NK-92 (cell line): ENCODE results near the gene UBAC2.

Source experiments
- DNase-seq: peaks from one replicate; lab custom pipeline; 2025; ENCODE audit not compliant: unreplicated experiment; lab: John Stamatoyannopoulos, UW

UBAC2 gene

DNA sequence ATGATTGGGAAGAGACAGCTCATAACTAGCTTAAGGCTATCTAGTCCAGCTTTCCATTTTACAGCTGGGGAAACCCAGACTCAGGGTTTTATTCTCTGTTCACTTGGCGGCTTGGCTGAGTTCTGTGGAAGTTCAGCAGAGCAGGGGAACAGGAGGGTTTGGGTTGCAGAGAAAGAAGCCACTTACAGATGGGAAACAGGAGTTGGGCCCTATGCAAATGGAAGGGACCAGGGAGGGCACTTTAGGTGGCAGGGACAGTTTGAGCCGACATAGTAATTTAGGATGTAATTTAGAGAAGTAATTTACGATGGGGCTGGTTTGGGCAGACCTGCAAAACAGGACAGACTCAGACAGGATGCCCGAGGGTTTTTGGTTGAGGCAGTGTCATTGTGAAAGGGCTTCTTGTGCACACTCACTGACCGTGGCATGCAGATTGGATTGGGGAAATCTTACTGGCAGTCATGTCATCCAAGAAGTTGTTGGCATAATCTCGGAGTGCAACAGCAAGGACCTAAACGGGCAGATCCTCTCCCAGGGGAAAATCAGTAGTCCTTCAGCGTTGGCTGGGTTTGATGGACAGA lies 153.8 kb downstream of the UBAC2 start:
- no peak for DNase-seq

DNA sequence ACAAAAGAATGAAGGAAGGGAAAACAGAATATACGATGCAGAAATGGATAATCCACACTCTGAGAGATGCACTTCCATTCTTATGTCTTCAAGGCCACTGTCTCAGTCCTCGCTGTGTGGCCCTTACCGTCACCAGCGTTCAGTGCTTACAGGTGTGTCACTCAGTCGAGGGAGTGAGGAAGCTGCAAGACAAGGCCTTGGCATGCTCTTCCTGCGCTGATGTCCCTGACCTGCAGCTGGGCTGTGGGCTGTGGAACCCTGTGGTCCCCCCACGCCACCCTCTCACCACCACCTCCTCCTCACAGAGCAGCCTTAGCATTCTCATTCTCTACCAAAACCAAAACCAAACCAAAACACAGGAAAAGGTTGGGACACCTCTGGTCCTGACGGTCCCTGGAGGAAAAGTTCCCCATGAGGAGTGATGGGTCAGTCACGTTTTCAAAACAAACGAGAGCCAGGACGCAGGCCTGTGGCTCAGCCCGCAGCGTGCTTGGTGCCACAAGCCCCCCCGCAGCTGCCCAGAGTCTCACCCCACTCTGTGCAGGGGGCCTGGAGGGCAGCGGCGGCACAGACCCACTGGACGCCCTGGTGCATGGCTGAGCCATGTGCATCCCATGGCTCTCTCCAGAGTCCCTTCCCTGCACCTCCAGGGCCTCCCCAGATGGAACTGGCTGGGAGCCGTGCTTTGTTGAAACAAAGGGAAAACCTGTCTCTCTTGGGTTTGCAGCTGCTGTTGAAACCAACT lies 154.8 kb downstream of the UBAC2 start:
- no peak for DNase-seq

DNA sequence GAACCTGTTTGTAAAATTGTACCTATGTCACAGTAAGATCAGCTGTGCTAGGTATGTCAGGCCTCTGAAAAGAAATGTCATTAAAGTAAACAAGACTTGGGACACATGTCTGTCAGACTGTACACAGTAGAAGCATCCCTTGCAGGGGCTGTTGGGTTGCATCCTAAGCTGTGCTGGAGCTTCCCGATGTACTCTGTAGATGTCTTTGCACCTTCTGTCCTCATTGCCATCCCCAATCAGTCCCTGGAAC lies 155.3 kb downstream of the UBAC2 start:
- no peak for DNase-seq

DNA sequence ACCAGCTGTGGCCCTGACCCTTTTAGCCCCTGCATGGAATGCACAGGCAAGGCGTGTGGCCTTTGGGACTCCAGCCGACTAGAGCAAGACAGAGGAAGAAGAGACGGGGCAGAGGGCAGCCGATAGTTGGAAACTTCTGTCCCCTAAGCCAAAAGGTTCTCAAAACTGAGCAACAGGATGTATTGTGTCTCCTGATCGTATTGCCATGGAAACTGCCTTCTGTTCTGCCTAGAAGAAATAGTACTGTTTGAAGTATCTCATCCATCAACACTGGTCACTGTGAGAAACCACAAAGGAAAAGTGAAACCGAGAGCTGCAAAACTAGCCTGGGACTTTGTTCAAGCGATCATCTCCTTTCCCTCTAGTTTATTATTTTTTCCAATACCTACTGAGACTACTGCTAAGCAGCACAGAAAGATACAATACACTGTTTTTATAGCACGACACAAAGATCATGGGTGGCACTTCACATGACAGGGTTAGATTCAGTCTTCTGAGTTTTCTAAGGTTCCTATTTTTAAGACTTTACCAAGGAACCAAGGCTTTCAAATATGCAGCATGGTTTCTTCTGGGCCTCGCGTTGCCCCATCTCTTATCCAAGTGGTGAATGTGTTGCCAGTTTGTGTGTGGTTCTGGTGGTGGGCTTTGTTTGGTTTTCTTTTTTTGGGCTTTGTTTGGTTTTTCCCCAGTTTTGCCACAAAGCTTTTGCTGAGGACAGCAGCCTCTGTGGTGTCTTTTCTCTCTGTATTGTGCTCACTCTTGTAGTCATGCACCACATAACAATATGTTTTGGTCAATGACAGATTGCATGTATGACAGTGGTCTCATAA lies 155.8 kb downstream of the UBAC2 start:
- DNase-seq = no peak

- DNase-seq = no peak
These were observed 156.5 kb downstream of the UBAC2 start for GRCh38 chr13:99357131-99357596.

DNA sequence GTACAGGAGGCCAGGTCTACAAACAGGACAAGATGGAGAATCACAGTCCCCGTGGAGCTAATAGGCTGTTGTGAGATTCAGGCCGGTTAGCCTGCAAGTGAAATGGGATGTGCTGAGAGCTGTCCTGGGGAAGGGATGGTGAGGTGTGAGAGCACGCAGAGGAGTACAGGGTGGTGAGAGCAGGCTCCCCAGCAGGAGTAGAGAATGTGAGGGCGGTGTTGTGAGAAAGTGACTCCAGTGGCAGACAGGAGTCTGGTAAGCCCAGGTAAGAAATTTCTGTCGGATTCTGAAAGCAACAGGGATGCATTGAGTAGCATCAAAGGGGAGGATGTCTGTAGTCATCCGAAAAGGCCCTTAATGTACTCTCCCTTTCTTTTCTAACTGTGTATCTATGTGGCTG lies 157.3 kb downstream of the UBAC2 start:
- no peak for DNase-seq

GRCh38 chr13:99359528-99359927 lies 158.9 kb downstream of the UBAC2 start:
- no peak for DNase-seq

GRCh38 chr13:99360696-99361095 lies 160.0 kb downstream of the UBAC2 start:
- no peak for DNase-seq

DNA sequence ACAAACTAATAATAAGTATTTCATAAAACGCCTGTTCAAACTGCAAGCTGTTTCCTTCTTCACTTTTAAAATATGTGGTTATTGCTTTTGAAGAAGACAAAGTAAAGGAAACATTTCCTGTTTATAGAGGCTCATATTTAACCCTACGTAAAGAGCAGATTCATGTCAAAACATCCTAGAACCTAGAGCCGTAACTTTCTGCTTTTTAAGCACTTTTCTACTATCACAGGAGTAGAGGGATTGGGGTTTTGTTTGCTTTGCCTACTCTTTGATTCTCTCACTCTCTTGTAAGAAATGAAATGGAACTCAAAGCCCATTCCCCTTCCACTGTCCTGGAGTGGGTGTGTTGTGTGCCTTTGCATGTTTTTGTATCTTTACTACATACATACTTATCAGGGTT lies 160.5 kb downstream of the UBAC2 start:
- no peak for DNase-seq

- no peak for DNase-seq
These were observed 161.7 kb downstream of the UBAC2 start for GRCh38 chr13:99362362-99362761.

- no peak for DNase-seq
These were observed 162.7 kb downstream of the UBAC2 start for GRCh38 chr13:99363391-99363790.

- no peak for DNase-seq
These were observed 163.3 kb downstream of the UBAC2 start for GRCh38 chr13:99363949-99364348.

GRCh38 chr13:99366075-99366987 lies 165.7 kb downstream of the UBAC2 start:
- DNase-seq = no peak

- DNase-seq = no peak
These were observed 166.5 kb downstream of the UBAC2 start for GRCh38 chr13:99367106-99367616.

DNA sequence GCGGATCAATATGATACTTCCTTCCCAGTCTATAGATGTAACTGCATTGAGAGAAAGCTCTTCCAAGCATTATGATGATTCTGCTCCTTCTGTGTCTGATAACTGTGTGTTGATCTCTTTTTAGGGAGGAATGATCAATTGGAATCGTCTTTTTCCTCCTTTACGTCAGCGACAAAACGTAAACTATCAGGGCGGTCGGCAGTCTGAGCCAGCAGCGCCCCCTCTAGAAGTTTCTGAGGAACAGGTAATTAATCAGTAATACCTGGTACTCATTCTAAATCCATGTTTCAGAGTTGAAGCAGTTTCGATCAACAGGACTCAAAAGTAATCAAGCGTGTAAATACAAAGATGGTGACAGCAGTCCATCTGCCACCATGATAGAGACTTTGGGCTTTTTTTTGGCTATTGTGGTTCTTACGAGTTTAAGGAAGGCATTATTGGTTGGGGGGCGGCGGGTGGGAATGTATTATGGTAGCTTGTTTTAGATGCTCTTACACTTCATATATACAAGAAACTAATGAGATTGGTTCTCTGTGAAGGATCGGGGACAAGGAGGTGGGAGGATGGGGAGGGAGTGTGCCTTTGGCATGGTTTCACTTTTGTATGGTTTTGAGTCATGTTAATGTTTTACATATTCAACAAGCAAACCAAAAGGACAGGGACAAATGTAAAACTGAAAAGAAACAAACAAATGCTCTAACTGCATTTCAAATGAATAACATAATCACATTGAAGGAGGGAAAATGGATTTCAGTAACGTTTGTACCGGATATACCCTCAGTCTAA lies 167.2 kb downstream of the UBAC2 start:
- no peak for DNase-seq

GRCh38 chr13:99370481-99371275 lies 170.0 kb downstream of the UBAC2 start:
- no peak for DNase-seq

GRCh38 chr13:99371956-99372355 lies 171.3 kb downstream of the UBAC2 start:
- DNase-seq = no peak

GRCh38 chr13:99373436-99373835 lies 172.8 kb downstream of the UBAC2 start:
- no peak for DNase-seq
